ENCODE measurements around the gene ATP2A1. TPM values are rescaled to one million over a fixed set of nuclear protein-coding genes. Genes with fewer than 3 reads are reported as not detected.

Gene ATP2A1
- total RNA-seq, 1 experiment from 2014 or later = 10.3 TPM

- H3K4me1 ChIP-seq (ENCODE audit: control insufficient read depth in 1 of 2, insufficient read depth in 2 of 2, low read length in 2 of 2) = peaks cover 5 to 12% of the 10 kb centered on the region in 2 experiments; a peak in 3 of 4 replicates
- RAD21 ChIA-PET (ENCODE audit: low non-redundant PET in 1 of 2, low total read pairs in 2 of 2, uncharacterized antibody in 2 of 2, unreplicated experiment in 2 of 2) = no interaction called here
- H3K27me3 ChIP-seq (ENCODE audit: insufficient read depth, low read length) = no peaks in the 10 kb centered on the region
- no peaks in the 10 kb centered on the region for H3K9me3 ChIP-seq (ENCODE audit: control insufficient read depth in 1 of 2, insufficient read depth in 1 of 2, low read depth in 1 of 2, low read length in 2 of 2)
- POLR2A ChIA-PET = no interaction called here
- CTCF ChIA-PET = no interaction called here
- intact Hi-C loops (cut with micrococcal nuclease) = no loop called here
- H3K9me2 ChIP-seq (ENCODE audit: insufficient read depth) = no peaks in the 10 kb centered on the region
- ATAC-seq = no peak
- H4K20me1 ChIP-seq (ENCODE audit: insufficient read depth) = no peaks in the 10 kb centered on the region
- no peaks in the 10 kb centered on the region for H3K36me3 ChIP-seq (ENCODE audit: control insufficient read depth in 1 of 2, insufficient read depth in 2 of 2, low read length in 2 of 2)
- H3K4me3 ChIP-seq (replicated peaks in 1 of 2; ENCODE audit: low read depth in 1 of 2, low read length in 2 of 2) = no peak overlapping the region
- H3K27ac ChIP-seq (ENCODE audit: low read depth, low read length) = no peak overlapping the region
- no peak overlapping the region for H2AFZ ChIP-seq (ENCODE audit: low read depth, low read length, poor library complexity, severe bottlenecking)
- DNase-seq (ENCODE audit: low read depth, low spot score) = no peak
- H3K4me2 ChIP-seq (ENCODE audit: low read length) = no peak overlapping the region
- no peaks in the 10 kb centered on the region for H3K79me2 ChIP-seq (ENCODE audit: insufficient read depth, low read length)
- no peak for TF ChIP-seq CTCF (IDR thresholded peaks at IDR 0.05 in 2 of 3, conservative IDR thresholded peaks at IDR 0.05 in 1 of 3; ENCODE audit: borderline replicate concordance in 1 of 3, insufficient read depth in 1 of 3, low read depth in 2 of 3, low read length in 2 of 3)
- no peak for TF ChIP-seq RAD21 (IDR thresholded peaks at IDR 0.05; ENCODE audit: low read depth)
- TF ChIP-seq, protein P1, sequence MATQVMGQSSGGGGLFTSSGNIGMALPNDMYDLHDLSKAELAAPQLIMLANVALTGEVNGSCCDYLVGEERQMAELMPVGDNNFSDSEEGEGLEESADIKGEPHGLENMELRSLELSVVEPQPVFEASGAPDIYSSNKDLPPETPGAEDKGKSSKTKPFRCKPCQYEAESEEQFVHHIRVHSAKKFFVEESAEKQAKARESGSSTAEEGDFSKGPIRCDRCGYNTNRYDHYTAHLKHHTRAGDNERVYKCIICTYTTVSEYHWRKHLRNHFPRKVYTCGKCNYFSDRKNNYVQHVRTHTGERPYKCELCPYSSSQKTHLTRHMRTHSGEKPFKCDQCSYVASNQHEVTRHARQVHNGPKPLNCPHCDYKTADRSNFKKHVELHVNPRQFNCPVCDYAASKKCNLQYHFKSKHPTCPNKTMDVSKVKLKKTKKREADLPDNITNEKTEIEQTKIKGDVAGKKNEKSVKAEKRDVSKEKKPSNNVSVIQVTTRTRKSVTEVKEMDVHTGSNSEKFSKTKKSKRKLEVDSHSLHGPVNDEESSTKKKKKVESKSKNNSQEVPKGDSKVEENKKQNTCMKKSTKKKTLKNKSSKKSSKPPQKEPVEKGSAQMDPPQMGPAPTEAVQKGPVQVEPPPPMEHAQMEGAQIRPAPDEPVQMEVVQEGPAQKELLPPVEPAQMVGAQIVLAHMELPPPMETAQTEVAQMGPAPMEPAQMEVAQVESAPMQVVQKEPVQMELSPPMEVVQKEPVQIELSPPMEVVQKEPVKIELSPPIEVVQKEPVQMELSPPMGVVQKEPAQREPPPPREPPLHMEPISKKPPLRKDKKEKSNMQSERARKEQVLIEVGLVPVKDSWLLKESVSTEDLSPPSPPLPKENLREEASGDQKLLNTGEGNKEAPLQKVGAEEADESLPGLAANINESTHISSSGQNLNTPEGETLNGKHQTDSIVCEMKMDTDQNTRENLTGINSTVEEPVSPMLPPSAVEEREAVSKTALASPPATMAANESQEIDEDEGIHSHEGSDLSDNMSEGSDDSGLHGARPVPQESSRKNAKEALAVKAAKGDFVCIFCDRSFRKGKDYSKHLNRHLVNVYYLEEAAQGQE (IDR thresholded peaks at IDR 0.05; ENCODE audit: low read depth) = no peak
- TF ChIP-seq YY1 (IDR thresholded peaks at IDR 0.05; ENCODE audit: extremely low read depth, insufficient replicate concordance, low read depth, low read length) = no peak
- no peak for TF ChIP-seq ATF3 (IDR thresholded peaks at IDR 0.05)
- TF ChIP-seq SRF (IDR thresholded peaks at IDR 0.05; ENCODE audit: low read depth) = no peak
- no peak for TF ChIP-seq CEBPB (IDR thresholded peaks at IDR 0.05; ENCODE audit: low read depth)
- TF ChIP-seq EZH2phosphoT487 (IDR thresholded peaks at IDR 0.05; ENCODE audit: borderline replicate concordance) = no peak
- TF ChIP-seq SP1 (IDR thresholded peaks at IDR 0.05; ENCODE audit: low read depth) = no peak
- TF ChIP-seq EGR1 (IDR thresholded peaks at IDR 0.05; ENCODE audit: low read depth) = no peak
- TF ChIP-seq EZH2 (IDR thresholded peaks at IDR 0.05) = no peak
- no peak for TF ChIP-seq SIN3A (IDR thresholded peaks at IDR 0.05; ENCODE audit: low read depth)
- TF ChIP-seq ZNF274 (IDR thresholded peaks at IDR 0.05; ENCODE audit: low read depth, low read length) = no peak
- no peak for TF ChIP-seq POLR2A (IDR thresholded peaks at IDR 0.05; ENCODE audit: borderline replicate concordance, extremely low read depth, insufficient read depth, insufficient read length)
- no peak for TF ChIP-seq ZFX (IDR thresholded peaks at IDR 0.05)
- TF ChIP-seq ZBTB33 (IDR thresholded peaks at IDR 0.05; ENCODE audit: extremely low read depth, insufficient replicate concordance, low read length) = no peak
- TF ChIP-seq FOSL1 (IDR thresholded peaks at IDR 0.05; ENCODE audit: low read depth) = no peak
- H3K9ac ChIP-seq (ENCODE audit: low read length) = no peak overlapping the region
- BruUV-seq (replicated peaks) = no TSS peak
Measured at GRCh38 chr16:28902909-28903308, 24.6 kb downstream of the ATP2A1 start.

Measured in HCT116 (cell line).